Panc1 (cell line): ENCODE measurements around the gene SRP68. TPM values are rescaled to one million over a fixed set of nuclear protein-coding genes. Genes with fewer than 3 reads are reported as not detected.
A peak's percentile ranks its signal among the peaks of the same experiment; 100 is the strongest.

Experiments
- ATAC-seq: fragments of 200-7000 bp; cut with Tn5 transposase; 2 replicates; pipeline ENCODE4 v1.9.1; 2020; ENCODE audit warnings: mild to moderate bottlenecking, moderate library complexity
- BruUV-seq: library from RNA; stranded (reverse); fragments of 400-500 nt; replicated peaks from 2 replicates; lab custom pipeline; 2021; lab: Mats Ljungman, UMichigan
- CTCF ChIA-PET: fragments of 300-600 bp; sonication (Branson Sonifier 250); formaldehyde crosslinking; loops from one replicate; lab custom pipeline; 2022; ENCODE audit warnings: antibody characterized with exemption; lab: Charles Lee
- POLR2A ChIA-PET: fragments of 300-600 bp; sonication (Branson Sonifier 250); formaldehyde crosslinking; loops from one replicate; lab custom pipeline; 2022; ENCODE audit warnings: antibody characterized with exemption; lab: Charles Lee
- DNase-seq: peaks from one replicate; pipeline ENCODE4 v3.0.0-alpha.2; 2010; ENCODE audit warnings: low read depth, low spot score
- H3K27ac ChIP-seq: 2 replicates; pipeline ENCODE4 v1.5.1; 2011; ENCODE audit warnings: mild to moderate bottlenecking, low read length, inconsistent platforms
- H3K27me3 ChIP-seq: fragments of 200-500 bp; sonication (Bioruptor generic); 2 replicates; pipeline ENCODE4 v1.6.0; 2014; ENCODE audit warnings: low read length, inconsistent platforms; ENCODE audit not compliant: control insufficient read depth, insufficient read depth
- H3K36me3 ChIP-seq: fragments of 200-500 bp; sonication (Bioruptor generic); 2 replicates; pipeline ENCODE4 v1.5.1; 2014; ENCODE audit warnings: inconsistent platforms, mild to moderate bottlenecking, low read length, moderate library complexity; ENCODE audit not compliant: control insufficient read depth, insufficient read depth
- H3K4me1 ChIP-seq: 2 replicates; pipeline ENCODE4 v1.5.1; 2011; ENCODE audit warnings: inconsistent platforms, mild to moderate bottlenecking, low read length, moderate library complexity; ENCODE audit not compliant: control insufficient read depth, insufficient read depth
- H3K4me3 ChIP-seq, 2 experiments: 2 replicates each; pipeline ENCODE4 v1.5.1; 2011 to 2012; ENCODE audit warnings: low read depth in 2 of 2, low read length in 2 of 2, mild to moderate bottlenecking in 2 of 2, inconsistent platforms in 1 of 2, moderate library complexity in 1 of 2
- H3K9me3 ChIP-seq: fragments of 200-500 bp; sonication (Bioruptor generic); 2 replicates; pipeline ENCODE4 v1.5.1; 2014; ENCODE audit warnings: low read depth, mild to moderate bottlenecking, inconsistent platforms, low read length, moderate library complexity; ENCODE audit not compliant: control insufficient read depth, insufficient read depth
- CTCF ChIP-seq: fragments of 450-650 bp; IDR thresholded peaks from 2 replicates; pipeline ENCODE4 v1.5.1; 2017; ENCODE audit warnings: mild to moderate bottlenecking
- POLR2AphosphoS5 ChIP-seq: IDR thresholded peaks from 2 replicates; pipeline ENCODE4 v1.6.1; 2012; ENCODE audit warnings: mild to moderate bottlenecking, low read depth, low read length, moderate library complexity
- REST ChIP-seq, 2 experiments: IDR thresholded peaks; 2 replicates each; pipeline ENCODE4 v1.6.1; 2011 to 2012; ENCODE audit warnings: low read depth in 2 of 2, control low read depth in 1 of 2, low read length in 1 of 2, mild to moderate bottlenecking in 1 of 2, moderate library complexity in 1 of 2; ENCODE audit not compliant: insufficient read depth in 1 of 2
- SIN3A ChIP-seq: IDR thresholded peaks from 2 replicates; pipeline ENCODE4 v1.6.1; 2012; ENCODE audit warnings: low read depth, mild to moderate bottlenecking, low read length, moderate library complexity, borderline replicate concordance; ENCODE audit not compliant: insufficient read depth
- TCF7L2 ChIP-seq: IDR thresholded peaks from 2 replicates; pipeline ENCODE4 v1.6.1; 2011; ENCODE audit warnings: mild to moderate bottlenecking, low read depth, low read length, inconsistent platforms
- in situ Hi-C: cut with HindIII; loops from 2 replicates; pipeline ENCODE4 v1.10.0; 2016; ENCODE audit warnings: low sequenced_read_pairs, low pct_unique_long_range_greater_than_20kb
- intact Hi-C: fragments of 100-400 bp; cut with micrococcal nuclease; formaldehyde crosslinking; loops from one replicate; pipeline ENCODE4 v1.10.0; 2022; ENCODE audit not compliant: unreplicated experiment
- total RNA-seq: library from RNA; stranded (reverse); gene quantifications from one replicate; pipeline ENCODE4 v1.2.1, GENCODE V29; 2021; ENCODE audit not compliant: unreplicated experiment

Gene SRP68
- total RNA-seq, 1 experiment from 2014 or later, result 100 TPM

- TF ChIP-seq REST (IDR thresholded peaks at IDR 0.05; ENCODE audit: insufficient read depth in 1 of 2, low read depth in 2 of 2, low read length in 1 of 2), result no peak
- no peak for TF ChIP-seq POLR2AphosphoS5
- TF ChIP-seq CTCF, result no peak
- TF ChIP-seq SIN3A, result no peak
- no peak for TF ChIP-seq TCF7L2
- no peak for DNase-seq
- Histone ChIP-seq H3K27me3 (no peaks in the 10 kb centered on the region), H3K36me3 (no peaks in the 10 kb centered on the region), H3K4me1 (0 out of 2 replicates have a peak, but pooled peaks cover 3% of the 10 kb centered on the region), H3K4me3 (no peak overlapping the region), H3K27ac (no peak overlapping the region), H3K9me3 (no peaks in the 10 kb centered on the region)
- ATAC-seq, result peak; percentile 47
- no TSS peak for BruUV-seq
- in situ Hi-C loops (no loop called here), intact Hi-C loops (no loop called here)
- POLR2A ChIA-PET, result interaction anchor here (0.7 kb wide), 1 partner anchor 17 kb away, joined by 3 read pairs; no protein-coding TSS in a partner anchor
- CTCF ChIA-PET, result interaction anchor here (0.6 to 1.3 kb wide), 5 partner anchors 18 to 549 kb away, joined by 3 to 6 read pairs (median 3); no protein-coding TSS in a partner anchor
These were observed 75.4 kb downstream of the SRP68 start for GRCh38 chr17:75996665-75997590.

GRCh38 chr17:75995385-75995925, 76.9 kb downstream of the SRP68 start:
- ChIA-PET POLR2A (no interaction called here), CTCF (no interaction called here)
- ATAC-seq, result no peak
- no peaks in the 10 kb centered on the region for H3K9me3 ChIP-seq
- H3K4me1 ChIP-seq, result 0 out of 2 replicates have a peak, but pooled peaks cover 3% of the 10 kb centered on the region
- no peaks in the 10 kb centered on the region for H3K27me3 ChIP-seq
- TF ChIP-seq SIN3A (no peak), TCF7L2 (no peak), REST (IDR thresholded peaks at IDR 0.05; ENCODE audit: insufficient read depth in 1 of 2, low read depth in 2 of 2, low read length in 1 of 2) (no peak), POLR2AphosphoS5 (no peak), CTCF (no peak)
- H3K27ac ChIP-seq, result no peak overlapping the region
- intact Hi-C loops, result no loop called here
- in situ Hi-C loops, result no loop called here
- H3K4me3 ChIP-seq, result no peak overlapping the region
- no peak for DNase-seq
- H3K36me3 ChIP-seq, result no peaks in the 10 kb centered on the region
- BruUV-seq, result TSS peak; percentile 71
